Breast epithelium (tissue), 3 donors: ENCODE data around the gene OGFOD1.

Experiments used
- CTCF ChIP-seq, 3 donors: fragments of 450-650 bp; IDR thresholded peaks; one replicate each; pipeline ENCODE4 v1.5.1; 2016 to 2017; ENCODE audit warnings: antibody characterized with exemption in 3 of 3, mild to moderate bottlenecking in 3 of 3, moderate library complexity in 3 of 3
- POLR2A ChIP-seq: fragments of 450-650 bp; IDR thresholded peaks from one replicate; pipeline ENCODE4 v1.6.1; 2016; ENCODE audit warnings: antibody characterized with exemption, mild to moderate bottlenecking, moderate library complexity

- TF ChIP-seq POLR2A (no peak), CTCF (IDR thresholded peaks at IDR 0.05) (no peak)
Measured at GRCh38 chr16:56419740-56420548, 31.4 kb upstream of the OGFOD1 start.
